Measurements from ENCODE around the gene TMEM154.

TMEM154 gene

GRCh38 chr4:152594978-152595925, 84.5 kb downstream of the TMEM154 start:
- no peak for ATAC-seq
- no peak for TF ChIP-seq ISL1 (CRISPR knock-in tag; IDR thresholded peaks at IDR 0.05)
- TF ChIP-seq ZFP30 (CRISPR knock-in tag; IDR thresholded peaks at IDR 0.05): no peak
- no peak for TF ChIP-seq TOX (CRISPR knock-in tag; IDR thresholded peaks at IDR 0.05; ENCODE audit: borderline replicate concordance)
- no peak for TF ChIP-seq GLIS3 (CRISPR knock-in tag; IDR thresholded peaks at IDR 0.05)
- TF ChIP-seq, protein P1, sequence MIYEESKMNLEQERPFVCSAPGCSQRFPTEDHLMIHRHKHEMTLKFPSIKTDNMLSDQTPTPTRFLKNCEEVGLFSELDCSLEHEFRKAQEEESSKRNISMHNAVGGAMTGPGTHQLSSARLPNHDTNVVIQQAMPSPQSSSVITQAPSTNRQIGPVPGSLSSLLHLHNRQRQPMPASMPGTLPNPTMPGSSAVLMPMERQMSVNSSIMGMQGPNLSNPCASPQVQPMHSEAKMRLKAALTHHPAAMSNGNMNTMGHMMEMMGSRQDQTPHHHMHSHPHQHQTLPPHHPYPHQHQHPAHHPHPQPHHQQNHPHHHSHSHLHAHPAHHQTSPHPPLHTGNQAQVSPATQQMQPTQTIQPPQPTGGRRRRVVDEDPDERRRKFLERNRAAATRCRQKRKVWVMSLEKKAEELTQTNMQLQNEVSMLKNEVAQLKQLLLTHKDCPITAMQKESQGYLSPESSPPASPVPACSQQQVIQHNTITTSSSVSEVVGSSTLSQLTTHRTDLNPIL (CRISPR knock-in tag; IDR thresholded peaks at IDR 0.05; ENCODE audit: low read depth): no peak
- TF ChIP-seq BACH2 (CRISPR knock-in tag; IDR thresholded peaks at IDR 0.05; ENCODE audit: borderline replicate concordance): no peak
- TF ChIP-seq ZNF565 (CRISPR knock-in tag; conservative IDR thresholded peaks at IDR 0.05; ENCODE audit: low read depth): no peak
- TF ChIP-seq ARNTL (CRISPR knock-in tag; IDR thresholded peaks at IDR 0.05; ENCODE audit: borderline replicate concordance, low read depth): no peak
- no peak for TF ChIP-seq ZNF8 (CRISPR knock-in tag; IDR thresholded peaks at IDR 0.05)

DNA sequence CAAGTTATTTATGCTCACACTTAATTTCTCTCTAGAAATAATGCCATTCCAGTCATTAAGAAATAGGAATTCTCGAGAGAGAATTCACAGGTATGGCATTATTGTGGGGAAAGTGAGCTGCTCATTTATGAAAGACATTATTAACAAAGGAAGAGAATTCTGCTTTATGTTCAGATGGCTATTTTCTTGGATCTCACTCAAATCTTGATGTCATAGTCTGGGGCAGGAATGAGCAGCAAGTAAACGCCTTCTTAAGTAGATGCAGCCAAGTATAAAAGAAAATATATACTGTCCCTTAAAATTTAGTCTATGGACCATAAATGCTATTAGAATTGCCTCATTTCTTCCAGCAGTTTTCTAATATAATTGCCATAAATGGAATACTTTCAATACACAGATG, 85.7 kb downstream of the TMEM154 start:
- TF ChIP-seq CSRNP3 (CRISPR knock-in tag; IDR thresholded peaks at IDR 0.05) (no peak), ISL1 (CRISPR knock-in tag; IDR thresholded peaks at IDR 0.05) (0 out of 2 replicates have a peak, but pooled peaks have one; percentile 11)
- no peak for ATAC-seq

- TF ChIP-seq, protein P2, sequence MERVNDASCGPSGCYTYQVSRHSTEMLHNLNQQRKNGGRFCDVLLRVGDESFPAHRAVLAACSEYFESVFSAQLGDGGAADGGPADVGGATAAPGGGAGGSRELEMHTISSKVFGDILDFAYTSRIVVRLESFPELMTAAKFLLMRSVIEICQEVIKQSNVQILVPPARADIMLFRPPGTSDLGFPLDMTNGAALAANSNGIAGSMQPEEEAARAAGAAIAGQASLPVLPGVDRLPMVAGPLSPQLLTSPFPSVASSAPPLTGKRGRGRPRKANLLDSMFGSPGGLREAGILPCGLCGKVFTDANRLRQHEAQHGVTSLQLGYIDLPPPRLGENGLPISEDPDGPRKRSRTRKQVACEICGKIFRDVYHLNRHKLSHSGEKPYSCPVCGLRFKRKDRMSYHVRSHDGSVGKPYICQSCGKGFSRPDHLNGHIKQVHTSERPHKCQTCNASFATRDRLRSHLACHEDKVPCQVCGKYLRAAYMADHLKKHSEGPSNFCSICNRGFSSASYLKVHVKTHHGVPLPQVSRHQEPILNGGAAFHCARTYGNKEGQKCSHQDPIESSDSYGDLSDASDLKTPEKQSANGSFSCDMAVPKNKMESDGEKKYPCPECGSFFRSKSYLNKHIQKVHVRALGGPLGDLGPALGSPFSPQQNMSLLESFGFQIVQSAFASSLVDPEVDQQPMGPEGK (CRISPR knock-in tag; IDR thresholded peaks at IDR 0.05; ENCODE audit: borderline replicate concordance): no peak
- ATAC-seq: no peak
Measured at GRCh38 chr4:152591876-152592275, 87.9 kb downstream of the TMEM154 start.

- no peak for TF ChIP-seq ESRRG (CRISPR knock-in tag; IDR thresholded peaks at IDR 0.05)
- ATAC-seq: no peak
Measured at GRCh38 chr4:152591396-152591795, 88.4 kb downstream of the TMEM154 start.

GRCh38 chr4:152590179-152591031, 89.4 kb downstream of the TMEM154 start:
- ATAC-seq: peak; percentile 99
- no peak for TF ChIP-seq ZNF565 (CRISPR knock-in tag; conservative IDR thresholded peaks at IDR 0.05; ENCODE audit: low read depth)
- no peak; the same call in 1 of the 2 replicates for TF ChIP-seq TCF4 (CRISPR knock-in tag; IDR thresholded peaks at IDR 0.05; ENCODE audit: borderline replicate concordance)
- TF ChIP-seq BACH2 (CRISPR knock-in tag; IDR thresholded peaks at IDR 0.05; ENCODE audit: borderline replicate concordance): no peak
- 0 out of 2 replicates have a peak, but pooled peaks have one; percentile 20 for TF ChIP-seq ZFP3 (CRISPR knock-in tag; IDR thresholded peaks at IDR 0.05)
- TF ChIP-seq, protein P2 (CRISPR knock-in tag; IDR thresholded peaks at IDR 0.05; ENCODE audit: borderline replicate concordance): no peak
- no peak for TF ChIP-seq PPARA (CRISPR knock-in tag; IDR thresholded peaks at IDR 0.05; ENCODE audit: borderline replicate concordance)
- no peak for TF ChIP-seq POU6F1 (CRISPR knock-in tag; IDR thresholded peaks at IDR 0.05; ENCODE audit: borderline replicate concordance, low read depth)
- no peak for TF ChIP-seq CSRNP3 (CRISPR knock-in tag; IDR thresholded peaks at IDR 0.05)
- no peak for TF ChIP-seq ZC3H10 (CRISPR knock-in tag; IDR thresholded peaks at IDR 0.05)
- TF ChIP-seq ZNF70 (CRISPR knock-in tag; IDR thresholded peaks at IDR 0.05): no peak
